Panc1 (cell line): ENCODE measurements around the gene MTAP. TPM values are rescaled to one million over a fixed set of nuclear protein-coding genes. Genes with fewer than 3 reads are reported as not detected.

Source experiments
- ATAC-seq: fragments of 200-7000 bp; cut with Tn5 transposase; 2 replicates; pipeline ENCODE4 v1.9.1; 2020; ENCODE audit warnings: mild to moderate bottlenecking, moderate library complexity
- BruUV-seq: library from RNA; stranded (reverse); fragments of 400-500 nt; replicated peaks from 2 replicates; lab custom pipeline; 2021; lab: Mats Ljungman, UMichigan
- CTCF ChIA-PET: fragments of 300-600 bp; sonication (Branson Sonifier 250); formaldehyde crosslinking; loops from one replicate; lab custom pipeline; 2022; ENCODE audit warnings: antibody characterized with exemption; lab: Charles Lee
- POLR2A ChIA-PET: fragments of 300-600 bp; sonication (Branson Sonifier 250); formaldehyde crosslinking; loops from one replicate; lab custom pipeline; 2022; ENCODE audit warnings: antibody characterized with exemption; lab: Charles Lee
- DNase-seq: peaks from one replicate; pipeline ENCODE4 v3.0.0-alpha.2; 2010; ENCODE audit warnings: low read depth, low spot score
- H3K27ac ChIP-seq: 2 replicates; pipeline ENCODE4 v1.5.1; 2011; ENCODE audit warnings: mild to moderate bottlenecking, low read length, inconsistent platforms
- H3K27me3 ChIP-seq: fragments of 200-500 bp; sonication (Bioruptor generic); 2 replicates; pipeline ENCODE4 v1.6.0; 2014; ENCODE audit warnings: low read length, inconsistent platforms; ENCODE audit not compliant: control insufficient read depth, insufficient read depth
- H3K36me3 ChIP-seq: fragments of 200-500 bp; sonication (Bioruptor generic); 2 replicates; pipeline ENCODE4 v1.5.1; 2014; ENCODE audit warnings: inconsistent platforms, mild to moderate bottlenecking, low read length, moderate library complexity; ENCODE audit not compliant: control insufficient read depth, insufficient read depth
- H3K4me1 ChIP-seq: 2 replicates; pipeline ENCODE4 v1.5.1; 2011; ENCODE audit warnings: inconsistent platforms, mild to moderate bottlenecking, low read length, moderate library complexity; ENCODE audit not compliant: control insufficient read depth, insufficient read depth
- H3K4me3 ChIP-seq, 2 experiments: 2 replicates each; pipeline ENCODE4 v1.5.1; 2011 to 2012; ENCODE audit warnings: low read depth in 2 of 2, low read length in 2 of 2, mild to moderate bottlenecking in 2 of 2, inconsistent platforms in 1 of 2, moderate library complexity in 1 of 2
- H3K9me3 ChIP-seq: fragments of 200-500 bp; sonication (Bioruptor generic); 2 replicates; pipeline ENCODE4 v1.5.1; 2014; ENCODE audit warnings: low read depth, mild to moderate bottlenecking, inconsistent platforms, low read length, moderate library complexity; ENCODE audit not compliant: control insufficient read depth, insufficient read depth
- POLR2AphosphoS5 ChIP-seq: IDR thresholded peaks from 2 replicates; pipeline ENCODE4 v1.6.1; 2012; ENCODE audit warnings: mild to moderate bottlenecking, low read depth, low read length, moderate library complexity
- SIN3A ChIP-seq: IDR thresholded peaks from 2 replicates; pipeline ENCODE4 v1.6.1; 2012; ENCODE audit warnings: low read depth, mild to moderate bottlenecking, low read length, moderate library complexity, borderline replicate concordance; ENCODE audit not compliant: insufficient read depth
- TCF7L2 ChIP-seq: IDR thresholded peaks from 2 replicates; pipeline ENCODE4 v1.6.1; 2011; ENCODE audit warnings: mild to moderate bottlenecking, low read depth, low read length, inconsistent platforms
- in situ Hi-C: cut with HindIII; loops from 2 replicates; pipeline ENCODE4 v1.10.0; 2016; ENCODE audit warnings: low sequenced_read_pairs, low pct_unique_long_range_greater_than_20kb
- intact Hi-C: fragments of 100-400 bp; cut with micrococcal nuclease; formaldehyde crosslinking; loops from one replicate; pipeline ENCODE4 v1.10.0; 2022; ENCODE audit not compliant: unreplicated experiment
- total RNA-seq: library from RNA; stranded (reverse); gene quantifications from one replicate; pipeline ENCODE4 v1.2.1, GENCODE V29; 2021; ENCODE audit not compliant: unreplicated experiment
- TF ChIP-seq, protein P1 (sequence below): fragments of 450-650 bp; IDR thresholded peaks from 2 replicates; pipeline ENCODE4 v1.5.1; 2017; ENCODE audit warnings: mild to moderate bottlenecking
- TF ChIP-seq, protein P2 (sequence below), 2 experiments: IDR thresholded peaks; 2 replicates each; pipeline ENCODE4 v1.6.1; 2011 to 2012; ENCODE audit warnings: low read depth in 2 of 2, control low read depth in 1 of 2, low read length in 1 of 2, mild to moderate bottlenecking in 1 of 2, moderate library complexity in 1 of 2; ENCODE audit not compliant: insufficient read depth in 1 of 2

Gene MTAP
- total RNA-seq, 1 experiment from 2014 or later, result 9.6 TPM

DNA sequence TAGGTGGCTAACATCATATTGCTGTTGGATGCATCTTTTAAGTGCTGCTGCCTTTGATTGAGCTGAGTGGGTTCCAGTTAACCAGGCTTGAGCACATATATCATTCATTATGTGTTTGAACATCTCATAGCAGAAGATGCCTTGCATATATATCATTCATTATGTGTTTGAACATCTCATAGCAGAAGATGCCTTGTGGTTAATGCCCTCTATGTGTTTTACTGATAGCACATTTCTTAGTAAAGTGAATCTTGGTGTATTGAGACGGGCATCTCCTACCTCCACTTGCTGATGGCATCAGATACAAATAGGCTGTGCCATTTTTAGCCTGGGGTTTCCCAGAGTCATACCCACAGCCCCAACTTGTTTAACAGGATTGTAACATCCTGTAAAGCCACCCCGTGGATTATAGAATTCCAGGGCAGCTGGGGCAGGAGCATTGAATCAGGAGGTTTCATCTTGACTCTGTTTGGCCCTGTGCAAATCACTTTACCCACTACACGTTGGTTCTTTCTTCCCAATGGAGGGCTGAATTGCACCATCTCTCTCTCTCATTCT lies 26.5 kb downstream of the MTAP start:
- ChIA-PET POLR2A (no interaction called here), CTCF (no interaction called here)
- TF ChIP-seq TCF7L2 (no peak), POLR2AphosphoS5 (no peak), SIN3A (no peak)
- TF ChIP-seq, protein P1, sequence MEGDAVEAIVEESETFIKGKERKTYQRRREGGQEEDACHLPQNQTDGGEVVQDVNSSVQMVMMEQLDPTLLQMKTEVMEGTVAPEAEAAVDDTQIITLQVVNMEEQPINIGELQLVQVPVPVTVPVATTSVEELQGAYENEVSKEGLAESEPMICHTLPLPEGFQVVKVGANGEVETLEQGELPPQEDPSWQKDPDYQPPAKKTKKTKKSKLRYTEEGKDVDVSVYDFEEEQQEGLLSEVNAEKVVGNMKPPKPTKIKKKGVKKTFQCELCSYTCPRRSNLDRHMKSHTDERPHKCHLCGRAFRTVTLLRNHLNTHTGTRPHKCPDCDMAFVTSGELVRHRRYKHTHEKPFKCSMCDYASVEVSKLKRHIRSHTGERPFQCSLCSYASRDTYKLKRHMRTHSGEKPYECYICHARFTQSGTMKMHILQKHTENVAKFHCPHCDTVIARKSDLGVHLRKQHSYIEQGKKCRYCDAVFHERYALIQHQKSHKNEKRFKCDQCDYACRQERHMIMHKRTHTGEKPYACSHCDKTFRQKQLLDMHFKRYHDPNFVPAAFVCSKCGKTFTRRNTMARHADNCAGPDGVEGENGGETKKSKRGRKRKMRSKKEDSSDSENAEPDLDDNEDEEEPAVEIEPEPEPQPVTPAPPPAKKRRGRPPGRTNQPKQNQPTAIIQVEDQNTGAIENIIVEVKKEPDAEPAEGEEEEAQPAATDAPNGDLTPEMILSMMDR, result no peak
- TF ChIP-seq, protein P2, sequence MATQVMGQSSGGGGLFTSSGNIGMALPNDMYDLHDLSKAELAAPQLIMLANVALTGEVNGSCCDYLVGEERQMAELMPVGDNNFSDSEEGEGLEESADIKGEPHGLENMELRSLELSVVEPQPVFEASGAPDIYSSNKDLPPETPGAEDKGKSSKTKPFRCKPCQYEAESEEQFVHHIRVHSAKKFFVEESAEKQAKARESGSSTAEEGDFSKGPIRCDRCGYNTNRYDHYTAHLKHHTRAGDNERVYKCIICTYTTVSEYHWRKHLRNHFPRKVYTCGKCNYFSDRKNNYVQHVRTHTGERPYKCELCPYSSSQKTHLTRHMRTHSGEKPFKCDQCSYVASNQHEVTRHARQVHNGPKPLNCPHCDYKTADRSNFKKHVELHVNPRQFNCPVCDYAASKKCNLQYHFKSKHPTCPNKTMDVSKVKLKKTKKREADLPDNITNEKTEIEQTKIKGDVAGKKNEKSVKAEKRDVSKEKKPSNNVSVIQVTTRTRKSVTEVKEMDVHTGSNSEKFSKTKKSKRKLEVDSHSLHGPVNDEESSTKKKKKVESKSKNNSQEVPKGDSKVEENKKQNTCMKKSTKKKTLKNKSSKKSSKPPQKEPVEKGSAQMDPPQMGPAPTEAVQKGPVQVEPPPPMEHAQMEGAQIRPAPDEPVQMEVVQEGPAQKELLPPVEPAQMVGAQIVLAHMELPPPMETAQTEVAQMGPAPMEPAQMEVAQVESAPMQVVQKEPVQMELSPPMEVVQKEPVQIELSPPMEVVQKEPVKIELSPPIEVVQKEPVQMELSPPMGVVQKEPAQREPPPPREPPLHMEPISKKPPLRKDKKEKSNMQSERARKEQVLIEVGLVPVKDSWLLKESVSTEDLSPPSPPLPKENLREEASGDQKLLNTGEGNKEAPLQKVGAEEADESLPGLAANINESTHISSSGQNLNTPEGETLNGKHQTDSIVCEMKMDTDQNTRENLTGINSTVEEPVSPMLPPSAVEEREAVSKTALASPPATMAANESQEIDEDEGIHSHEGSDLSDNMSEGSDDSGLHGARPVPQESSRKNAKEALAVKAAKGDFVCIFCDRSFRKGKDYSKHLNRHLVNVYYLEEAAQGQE (IDR thresholded peaks at IDR 0.05; ENCODE audit: insufficient read depth in 1 of 2, low read depth in 2 of 2, low read length in 1 of 2), result no peak
- in situ Hi-C loops, result no loop called here
- intact Hi-C loops, result no loop called here
- H3K36me3 ChIP-seq, result no peaks in the 10 kb centered on the region
- BruUV-seq, result no TSS peak
- H3K27me3 ChIP-seq, result no peaks in the 10 kb centered on the region
- no peak overlapping the region for H3K4me3 ChIP-seq
- H3K27ac ChIP-seq, result no peak overlapping the region
- no peak for DNase-seq
- ATAC-seq, result no peak
- H3K9me3 ChIP-seq, result no peaks in the 10 kb centered on the region
- no peaks in the 10 kb centered on the region for H3K4me1 ChIP-seq

DNA sequence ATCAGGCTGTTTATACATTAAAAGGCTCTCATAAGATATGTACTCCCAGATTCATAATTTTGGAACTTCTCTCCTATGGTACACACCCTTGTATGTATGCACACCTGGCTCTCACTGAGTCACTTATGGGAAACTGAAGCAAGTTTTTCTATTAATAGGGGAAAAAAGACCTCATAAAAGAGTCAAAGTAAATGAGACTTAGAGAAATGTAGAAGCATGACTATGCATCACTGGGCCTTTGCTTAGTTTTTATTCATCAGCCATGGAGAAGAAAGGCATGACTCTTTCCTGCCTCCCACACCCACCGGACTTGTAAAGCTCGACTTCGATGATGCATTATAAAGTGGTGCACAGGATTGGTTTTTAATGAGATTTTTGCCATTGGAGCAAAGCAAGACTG lies 28.2 kb downstream of the MTAP start:
- intact Hi-C loops, result no loop called here
- CTCF ChIA-PET, result no interaction called here
- POLR2A ChIA-PET, result no interaction called here
- no peaks in the 10 kb centered on the region for H3K36me3 ChIP-seq
- no peak for ATAC-seq
- H3K9me3 ChIP-seq, result no peaks in the 10 kb centered on the region
- TF ChIP-seq POLR2AphosphoS5, result no peak
- no peak for TF ChIP-seq TCF7L2
- TF ChIP-seq, protein P1, result no peak
- TF ChIP-seq, protein P2 (IDR thresholded peaks at IDR 0.05; ENCODE audit: insufficient read depth in 1 of 2, low read depth in 2 of 2, low read length in 1 of 2), result no peak
- no peak for TF ChIP-seq SIN3A
- H3K4me3 ChIP-seq, result no peak overlapping the region
- no peak for DNase-seq
- H3K27ac ChIP-seq, result no peak overlapping the region
- H3K27me3 ChIP-seq, result no peaks in the 10 kb centered on the region
- no TSS peak for BruUV-seq
- in situ Hi-C loops, result no loop called here
- no peaks in the 10 kb centered on the region for H3K4me1 ChIP-seq
